H1 (cell line): ENCODE measurements around the gene DOCK6. TPM values are rescaled to one million over a fixed set of nuclear protein-coding genes. Genes with fewer than 3 reads are reported as not detected.

Experiments used
- CTCF ChIA-PET: fragments of 300-600 bp; sonication (Branson Sonifier 250); formaldehyde crosslinking; loops from one replicate; lab custom pipeline; 2021; ENCODE audit not compliant: partially characterized antibody; lab: Charles Lee
- POLR2A ChIA-PET: fragments of 300-600 bp; sonication (Branson Sonifier 250); formaldehyde crosslinking; loops from one replicate; lab custom pipeline; 2021; ENCODE audit warnings: inconsistent platforms; ENCODE audit not compliant: partially characterized antibody; lab: Charles Lee
- DNase-seq, 2 experiments: peaks; one replicate each; pipeline versions ENCODE4 v3.0.0 to v3.0.0-alpha.2; 2010 to 2022; ENCODE audit warnings: low spot score in 2 of 2, low read depth in 1 of 2, mixed read lengths in 1 of 2
- FAIRE-seq: peaks from 2 replicates; lab custom pipeline; 2011; peaks lifted over from hg19 to GRCh38; lab: Jason Lieb, UNC
- H2AFZ ChIP-seq: 2 replicates; pipeline ENCODE4 v1.8.1; 2012; ENCODE audit warnings: low read length, inconsistent platforms
- H2AK5ac ChIP-seq: 2 replicates; pipeline ENCODE4 v1.6.1; 2013; ENCODE audit warnings: low read depth, low read length
- H2BK120ac ChIP-seq: replicated peaks from 2 replicates; pipeline ENCODE3; 2013; ENCODE audit warnings: low read depth, low read length, inconsistent platforms
- H2BK12ac ChIP-seq: 2 replicates; pipeline ENCODE4 v1.6.1; 2013; ENCODE audit warnings: low read depth, low read length
- H2BK15ac ChIP-seq: 2 replicates; pipeline ENCODE4 v1.6.1; 2013; ENCODE audit warnings: low read length
- H2BK20ac ChIP-seq: 2 replicates; pipeline ENCODE4 v1.6.1; 2013; ENCODE audit warnings: low read length
- H2BK5ac ChIP-seq: 2 replicates; pipeline ENCODE4 v1.6.1; 2013; ENCODE audit warnings: low read depth, low read length
- H3K14ac ChIP-seq: 2 replicates; pipeline ENCODE4 v1.6.1; 2013; ENCODE audit warnings: inconsistent platforms; ENCODE audit not compliant: insufficient read length
- H3K18ac ChIP-seq: 2 replicates; pipeline ENCODE4 v1.6.1; 2013; ENCODE audit warnings: low read length; ENCODE audit errors: extremely low read depth
- H3K23ac ChIP-seq: 2 replicates; pipeline ENCODE4 v1.6.1; 2013; ENCODE audit warnings: inconsistent platforms; ENCODE audit not compliant: insufficient read length
- H3K23me2 ChIP-seq: 2 replicates; pipeline ENCODE4 v1.6.1; 2013; ENCODE audit warnings: low read depth, low read length
- H3K27ac ChIP-seq: 2 replicates; pipeline ENCODE4 v1.6.1; 2011; ENCODE audit warnings: low read depth, low read length, inconsistent platforms
- H3K27me3 ChIP-seq, 4 experiments: replicated peaks in 1 of 4; 1 replicate in 1 of 4; 2 replicates in 3 of 4; pipeline versions ENCODE4 v1.6.1 to v1.8.1; 2011 to 2013; ENCODE audit warnings: low read length in 3 of 4, mild to moderate bottlenecking in 3 of 4, inconsistent platforms in 2 of 4, mixed read lengths in 2 of 4, moderate library complexity in 1 of 4; ENCODE audit not compliant: control insufficient read depth in 3 of 4, insufficient read depth in 3 of 4; ENCODE audit errors: extremely low read depth in 1 of 4
- H3K36me3 ChIP-seq, 4 experiments: 2 replicates each; pipeline versions ENCODE4 v1.6.1 to v1.8.1; 2011 to 2013; ENCODE audit warnings: mild to moderate bottlenecking in 4 of 4, low read length in 3 of 4, moderate library complexity in 2 of 4, control low read depth in 1 of 4, inconsistent platforms in 1 of 4; ENCODE audit not compliant: insufficient read depth in 4 of 4, control insufficient read depth in 2 of 4
- H3K4ac ChIP-seq: replicated peaks from 2 replicates; pipeline ENCODE3; 2013; ENCODE audit warnings: low read length, low read depth, mixed read lengths, inconsistent platforms; ENCODE audit not compliant: insufficient read length
- H3K4me1 ChIP-seq, 4 experiments: replicated peaks in 1 of 4; 1 replicate in 1 of 4; 2 replicates in 3 of 4; pipeline versions ENCODE4 v1.6.1 to v1.8.1; 2011 to 2013; ENCODE audit warnings: low read length in 3 of 4, inconsistent platforms in 2 of 4, mixed read lengths in 1 of 4; ENCODE audit not compliant: insufficient read depth in 4 of 4, control insufficient read depth in 3 of 4
- H3K4me2 ChIP-seq, 2 experiments: 2 replicates each; pipeline versions ENCODE4 v1.6.1 to v1.8.1; 2011 to 2013; ENCODE audit warnings: low read depth in 2 of 2, low read length in 2 of 2, control low read depth in 1 of 2, inconsistent platforms in 1 of 2, mild to moderate bottlenecking in 1 of 2; ENCODE audit not compliant: insufficient read depth in 1 of 2
- H3K4me3 ChIP-seq, 4 experiments: fragments of 200-600, 300-600 bp in 1 of 4; sonication (generic), shearing (Covaris generic), sonication (Bioruptor Twin) in 1 of 4; 2 replicates each; pipeline versions ENCODE4 v1.5.1 to v1.8.1; 2011 to 2016; ENCODE audit warnings: low read length in 4 of 4, low read depth in 3 of 4, control low read depth in 2 of 4, inconsistent platforms in 2 of 4, mild to moderate bottlenecking in 2 of 4, mixed read lengths in 1 of 4, moderate library complexity in 1 of 4; ENCODE audit not compliant: insufficient read depth in 2 of 4; ENCODE audit errors: extremely low read depth in 1 of 4
- H3K56ac ChIP-seq: replicated peaks from 2 replicates; pipeline ENCODE3; 2013; ENCODE audit warnings: low read depth, mild to moderate bottlenecking, mixed read lengths, low read length, inconsistent platforms; ENCODE audit not compliant: insufficient read length
- H3K79me1 ChIP-seq: 2 replicates; pipeline ENCODE4 v1.6.1; 2013; ENCODE audit warnings: low read depth, low read length, control low read depth
- H3K79me2 ChIP-seq, 2 experiments: 2 replicates each; pipeline versions ENCODE4 v1.6.1 to v1.8.1; 2012 to 2013; ENCODE audit warnings: low read length in 2 of 2, mild to moderate bottlenecking in 2 of 2, inconsistent platforms in 1 of 2; ENCODE audit not compliant: insufficient read depth in 2 of 2, control insufficient read depth in 1 of 2
- H3K9ac ChIP-seq, 4 experiments: replicated peaks in 1 of 4; 1 replicate in 1 of 4; 2 replicates in 3 of 4; pipeline versions ENCODE4 v1.6.1 to v1.8.1; 2011 to 2013; ENCODE audit warnings: low read depth in 3 of 4, low read length in 3 of 4, control low read depth in 2 of 4, mild to moderate bottlenecking in 2 of 4, moderate library complexity in 2 of 4, inconsistent platforms in 1 of 4; ENCODE audit errors: extremely low read depth in 1 of 4
- H3K9me3 ChIP-seq, 2 experiments: 2 replicates each; pipeline versions ENCODE4 v1.6.1 to v1.8.1; 2012 to 2013; ENCODE audit warnings: mild to moderate bottlenecking in 2 of 2, moderate library complexity in 2 of 2, control low read depth in 1 of 2, inconsistent platforms in 1 of 2, low read depth in 1 of 2, low read length in 1 of 2, mixed read lengths in 1 of 2; ENCODE audit not compliant: insufficient read depth in 2 of 2
- H4K20me1 ChIP-seq, 2 experiments: replicated peaks in 1 of 2; 2 replicates each; pipeline versions ENCODE3 to v1.8.1; 2011 to 2013; ENCODE audit warnings: inconsistent platforms in 2 of 2, low read length in 2 of 2, mild to moderate bottlenecking in 1 of 2; ENCODE audit not compliant: insufficient read depth in 2 of 2, control insufficient read depth in 1 of 2
- H4K5ac ChIP-seq: 2 replicates; pipeline ENCODE4 v1.6.1; 2013; ENCODE audit warnings: low read length, low read depth, mixed read lengths, inconsistent platforms; ENCODE audit not compliant: insufficient read length
- H4K8ac ChIP-seq: 2 replicates; pipeline ENCODE4 v1.8.0; 2013; ENCODE audit warnings: mild to moderate bottlenecking, moderate library complexity, low read length, inconsistent platforms; ENCODE audit not compliant: insufficient read depth; ENCODE audit errors: extremely low read depth
- H4K91ac ChIP-seq: replicated peaks from 2 replicates; pipeline ENCODE3; 2013; ENCODE audit warnings: low read length, mixed read lengths, inconsistent platforms; ENCODE audit not compliant: insufficient read length
- FOSL1 ChIP-seq: IDR thresholded peaks from 2 replicates; pipeline ENCODE4 v1.6.1; 2011; ENCODE audit warnings: mild to moderate bottlenecking, low read depth, low read length, moderate library complexity; ENCODE audit not compliant: insufficient read depth
- RAD21 ChIP-seq, 2 experiments: IDR thresholded peaks in 1 of 2; conservative IDR thresholded peaks in 1 of 2; 2 replicates each; pipeline ENCODE4 v1.6.1; 2011; ENCODE audit warnings: low read depth in 2 of 2, low read length in 2 of 2, improper control_type of control experiment in 1 of 2, inconsistent platforms in 1 of 2, mild to moderate bottlenecking in 1 of 2, moderate library complexity in 1 of 2
- WGBS, 2 experiments: shearing (Covaris generic) in 1 of 2; methylation state at CpG; one replicate each; pipeline versions ENCODE4 v1.1.6 to v1.1.7; 2013 to 2015; ENCODE audit warnings: low lambda C conversion rate in 2 of 2, mixed read lengths in 2 of 2, inconsistent platforms in 1 of 2, low coverage in 1 of 2, missing lambda C conversion rate in 1 of 2; ENCODE audit not compliant: insufficient replicate concordance in 2 of 2, insufficient coverage in 1 of 2, insufficient read length in 1 of 2; ENCODE audit errors: extremely low coverage in 1 of 2, missing lambda C conversion rate in 1 of 2; 5-methylcytosine and 5-hydroxymethylcytosine counted together
- polyA plus RNA-seq, 7 experiments: library from polyadenylated mRNA; depleted of rRNA in 3 of 7; stranded (reverse) in 5 of 7; unstranded in 2 of 7; fragments of >200 nt in 5 of 7; fragments of 200-250 nt in 2 of 7; gene quantifications; 1 replicate in 5 of 7; 2 replicates in 1 of 7; 4 replicates in 1 of 7; pipeline versions ENCODE4 v1.2.1 to v1.2.3, GENCODE V29; 2011 to 2013; ENCODE audit warnings: missing spikeins in 2 of 7, mixed read lengths in 2 of 7
- total RNA-seq: library from RNA; stranded (reverse); fragmentation: NEBNext Ultra II Directional; extraction: Animal tissue kit (Norgen Biotek cat#: 25700); gene quantifications from 2 replicates; pipeline ENCODE4 v1.2.1, GENCODE V29; 2021

The DOCK6 gene
- total and polyA plus RNA-seq, 2 of the 8 experiments (the other 6 are each of a cell fraction or from before 2014, with no cell fraction given), result 25.5 to 54.7 TPM

- Histone ChIP-seq H4K20me1 (peaks cover 0 to 3% of the 10 kb centered on the region in 2 experiments), H3K56ac (no peak overlapping the region), H2AK5ac (no peak overlapping the region), H3K4me1 (no peaks in the 10 kb centered on the region; a peak in 2 of 7 replicates), H3K27ac (no peak overlapping the region), H3K4me2 (no peak overlapping the region), H3K23ac (no peak overlapping the region), H3K4me3 (no peak overlapping the region), H3K9ac (no peak overlapping the region), H4K5ac (no peak overlapping the region), H2AFZ (no peak overlapping the region), H3K4ac (no peak overlapping the region), H3K9me3 (no peaks in the 10 kb centered on the region), H2BK20ac (no peak overlapping the region), H3K79me2 (no peaks in the 10 kb centered on the region), H3K79me1 (no peaks in the 10 kb centered on the region), H2BK12ac (0 out of 2 replicates have a peak overlapping the region, but pooled peaks have one; percentile 23), H2BK120ac (no peak overlapping the region), H3K36me3 (peaks cover 0 to 6% (median 3%) of the 10 kb centered on the region in 4 experiments; a peak in 3 of 8 replicates), H3K18ac (no peak overlapping the region), H3K27me3 (no peaks in the 10 kb centered on the region), H2BK15ac (no peak overlapping the region), H2BK5ac (no peak overlapping the region), H3K14ac (no peak overlapping the region), H3K23me2 (no peaks in the 10 kb centered on the region), H4K8ac (no peak overlapping the region), H4K91ac (peak overlapping the region; percentile 74)
- DNase-seq (no peak), FAIRE-seq (no peak)
- CTCF ChIA-PET, result interaction anchor here (0.6 to 2.8 kb wide), 14 partner anchors 11 to 195 kb away, joined by 3 to 18 read pairs (median 4); no protein-coding TSS in a partner anchor
- POLR2A ChIA-PET, result interaction anchor here (0.6 to 1.4 kb wide), 2 partner anchors 48 to 103 kb away, joined by 3 read pairs; partner anchors contain the start of gene SPC24
- 82% methylated on average over 9 of the region's 9 CpGs; no CpG with 5 or more reads in 1 of the 2 experiments for WGBS, 2 experiments
- TF ChIP-seq RAD21 (IDR thresholded peaks at IDR 0.05 in 1 of 2, conservative IDR thresholded peaks at IDR 0.05 in 1 of 2; ENCODE audit: low read depth in 2 of 2, low read length in 2 of 2) (no peak), FOSL1 (no peak)
These were observed 58.2 kb downstream of the DOCK6 start for GRCh38 chr19:11204076-11204602.
